Measurements from ENCODE around the gene MAGI2.

- no peak for TF ChIP-seq CTCF (IDR thresholded peaks at IDR 0.05; ENCODE audit: low read depth, low read length, poor library complexity, severe bottlenecking)
- no peak for TF ChIP-seq EZH2phosphoT487 (IDR thresholded peaks at IDR 0.05; ENCODE audit: borderline replicate concordance, low read length)
These were observed 444.7 kb downstream of the MAGI2 start for GRCh38 chr7:79008786-79009185.
